ENCODE data around the gene TRPM8.

DNA sequence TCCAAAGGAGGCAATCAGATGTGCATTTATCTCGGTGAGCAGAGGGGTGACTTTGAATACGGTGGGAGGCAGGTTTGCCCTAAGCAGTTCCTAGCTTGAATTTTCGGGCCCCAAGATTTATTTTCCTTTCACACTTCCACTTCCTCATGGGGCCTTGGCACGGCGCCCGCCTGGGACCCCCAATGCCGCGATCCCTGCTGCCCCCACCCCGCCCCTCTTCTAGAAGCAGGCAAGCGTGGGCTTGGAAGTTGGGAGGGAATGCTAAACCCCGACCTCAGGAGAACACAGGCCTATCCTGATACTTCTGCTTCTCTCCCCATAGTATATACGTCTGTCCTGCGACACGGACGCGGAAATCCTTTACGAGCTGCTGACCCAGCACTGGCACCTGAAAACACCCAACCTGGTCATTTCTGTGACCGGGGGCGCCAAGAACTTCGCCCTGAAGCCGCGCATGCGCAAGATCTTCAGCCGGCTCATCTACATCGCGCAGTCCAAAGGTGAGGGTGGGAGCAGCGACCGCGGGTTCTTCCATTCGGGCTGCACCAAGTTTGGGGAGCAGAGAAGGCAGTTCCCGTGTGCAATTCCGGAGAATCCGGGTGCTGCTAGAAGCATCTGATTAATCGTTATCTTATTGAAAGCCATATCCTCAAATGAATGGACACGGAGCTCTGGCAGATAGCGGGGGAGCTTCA, 21.6 kb downstream of the TRPM8 start:
- TF ChIP-seq, protein P1, sequence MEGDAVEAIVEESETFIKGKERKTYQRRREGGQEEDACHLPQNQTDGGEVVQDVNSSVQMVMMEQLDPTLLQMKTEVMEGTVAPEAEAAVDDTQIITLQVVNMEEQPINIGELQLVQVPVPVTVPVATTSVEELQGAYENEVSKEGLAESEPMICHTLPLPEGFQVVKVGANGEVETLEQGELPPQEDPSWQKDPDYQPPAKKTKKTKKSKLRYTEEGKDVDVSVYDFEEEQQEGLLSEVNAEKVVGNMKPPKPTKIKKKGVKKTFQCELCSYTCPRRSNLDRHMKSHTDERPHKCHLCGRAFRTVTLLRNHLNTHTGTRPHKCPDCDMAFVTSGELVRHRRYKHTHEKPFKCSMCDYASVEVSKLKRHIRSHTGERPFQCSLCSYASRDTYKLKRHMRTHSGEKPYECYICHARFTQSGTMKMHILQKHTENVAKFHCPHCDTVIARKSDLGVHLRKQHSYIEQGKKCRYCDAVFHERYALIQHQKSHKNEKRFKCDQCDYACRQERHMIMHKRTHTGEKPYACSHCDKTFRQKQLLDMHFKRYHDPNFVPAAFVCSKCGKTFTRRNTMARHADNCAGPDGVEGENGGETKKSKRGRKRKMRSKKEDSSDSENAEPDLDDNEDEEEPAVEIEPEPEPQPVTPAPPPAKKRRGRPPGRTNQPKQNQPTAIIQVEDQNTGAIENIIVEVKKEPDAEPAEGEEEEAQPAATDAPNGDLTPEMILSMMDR (IDR thresholded peaks at IDR 0.05), result no peak
- TF ChIP-seq POLR2A (IDR thresholded peaks at IDR 0.05), result no peak

All from uterus (tissue), 2 donors.